GM10266 (cell line): ENCODE results near the gene SLC43A3.

Experiments used
- DNase-seq: peaks from one replicate; pipeline ENCODE4 v3.0.0; 2012; ENCODE audit errors: extremely low spot score
- CTCF ChIP-seq: IDR thresholded peaks from 2 replicates; pipeline ENCODE4 v1.5.1; 2012; ENCODE audit warnings: mild to moderate bottlenecking, low read depth; ENCODE audit not compliant: control insufficient read depth, insufficient read depth; ENCODE audit errors: missing control alignments

Gene SLC43A3

GRCh38 chr11:57419146-57419545, 7.8 kb downstream of the SLC43A3 start:
- no peak for DNase-seq
- no peak for TF ChIP-seq CTCF

GRCh38 chr11:57418131-57418530, 8.8 kb downstream of the SLC43A3 start:
- no peak for DNase-seq
- TF ChIP-seq CTCF: no peak

- no peak for DNase-seq
- TF ChIP-seq CTCF: no peak
Observed at GRCh38 chr11:57417056-57417455, 9.9 kb downstream of the SLC43A3 start.

- TF ChIP-seq CTCF: no peak
- DNase-seq: no peak
Observed at GRCh38 chr11:57416436-57416835, 10.5 kb downstream of the SLC43A3 start.

GRCh38 chr11:57414612-57415212, 12.2 kb downstream of the SLC43A3 start:
- no peak for DNase-seq
- TF ChIP-seq CTCF: no peak

GRCh38 chr11:57413681-57414080, 13.2 kb downstream of the SLC43A3 start:
- DNase-seq: no peak
- TF ChIP-seq CTCF: no peak

GRCh38 chr11:57410287-57410686, 16.6 kb downstream of the SLC43A3 start:
- no peak for TF ChIP-seq CTCF
- DNase-seq: no peak
